Activated CD4-positive, alpha-beta T cell treated with anti-CD3 and anti-CD28 coated beads for 36 hours (primary cell): ENCODE results near the gene FNDC3B. TPM values are rescaled to one million over a fixed set of nuclear protein-coding genes. Genes with fewer than 3 reads are reported as not detected.

ENCODE experiments used
- ATAC-seq: fragments of 200-7000 bp; cut with Tn5 transposase; one replicate; pipeline ENCODE4 v1.10.0; 2021; ENCODE audit warnings: mild to moderate bottlenecking, moderate library complexity
- CTCF ChIA-PET: fragments of 350-600 bp; sonication (Branson Sonifier 250); formaldehyde crosslinking; loops from one replicate; lab custom pipeline; 2021; ENCODE audit warnings: antibody characterized with exemption; lab: Charles Lee
- POLR2A ChIA-PET: fragments of 350-600 bp; sonication (Branson Sonifier 250); formaldehyde crosslinking; loops from one replicate; lab custom pipeline; 2021; ENCODE audit warnings: antibody characterized with exemption, inconsistent platforms; lab: Charles Lee
- DNase-seq: peaks from one replicate; pipeline ENCODE4 v3.0.0-alpha.2; 2020
- H3K27ac Mint-ChIP-seq: one replicate; pipeline ENCODE4 v1.8.0; 2021; ENCODE audit warnings: mixed read lengths
- H3K27me3 Mint-ChIP-seq: one replicate; pipeline ENCODE4 v1.8.0; 2021; ENCODE audit warnings: mixed read lengths
- H3K36me3 Mint-ChIP-seq: one replicate; pipeline ENCODE4 v1.8.0; 2021; ENCODE audit warnings: low read depth, mixed read lengths
- H3K4me1 Mint-ChIP-seq: one replicate; pipeline ENCODE4 v1.8.0; 2021; ENCODE audit warnings: mixed read lengths
- H3K4me3 Mint-ChIP-seq: one replicate; pipeline ENCODE4 v1.8.0; 2021; ENCODE audit warnings: mild to moderate bottlenecking, moderate library complexity, mixed read lengths
- H3K9me3 Mint-ChIP-seq: one replicate; pipeline ENCODE4 v1.8.0; 2021; ENCODE audit warnings: low read depth, mixed read lengths
- intact Hi-C, 2 experiments: fragments of 100-400 bp; cut with DNase I in 1 of 2; cut with micrococcal nuclease in 1 of 2; formaldehyde crosslinking; loops; one replicate each; pipeline versions ENCODE4 v1.14.2 to v1.15.1; 2022 to 2024; cut with DNase I, micrococcal nuclease
- total RNA-seq, 2 experiments: library from RNA; stranded (reverse); gene quantifications; one replicate each; pipeline ENCODE4 v1.2.3, GENCODE V29; 2021

Gene FNDC3B
- total RNA-seq, 2 experiments from 2014 or later = 10.5 to 14.2 TPM

DNA sequence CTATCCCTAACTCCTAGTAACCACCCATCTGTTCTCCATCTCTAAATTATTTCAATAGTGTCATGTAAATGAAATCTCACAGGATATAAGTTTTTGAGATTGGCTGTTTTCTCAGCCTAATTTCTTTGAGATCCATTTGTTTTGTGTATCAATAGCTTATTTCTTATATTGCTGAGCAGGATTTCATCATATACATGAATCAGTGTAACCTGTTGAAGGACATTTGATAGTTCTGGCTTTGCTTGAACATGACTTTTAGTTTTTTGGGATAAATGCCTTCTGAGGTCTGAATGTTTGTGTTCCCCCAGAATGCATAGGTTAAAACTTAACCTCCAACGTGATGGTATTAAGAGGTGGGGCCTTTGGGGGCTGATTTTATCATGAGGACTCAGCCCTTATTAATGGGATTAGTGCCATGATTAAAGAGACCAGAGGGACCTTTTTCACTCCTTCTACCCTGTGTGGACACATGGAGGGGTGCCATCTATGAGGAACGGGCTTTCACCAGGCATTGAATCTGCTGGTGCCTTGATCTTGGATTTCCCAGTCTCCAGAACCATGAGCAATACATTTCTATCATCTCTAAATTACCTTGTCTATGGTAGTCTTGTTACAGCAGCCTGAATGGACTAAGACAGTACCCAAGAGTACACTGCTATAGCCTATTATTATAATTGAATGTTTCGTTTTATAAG lies 118.3 kb downstream of the FNDC3B start:
- H3K27ac Mint-ChIP-seq = no peak overlapping the region
- intact Hi-C loops = no loop called here
- DNase-seq (no peak), ATAC-seq (no peak)
- no peaks in the 10 kb centered on the region for H3K27me3 Mint-ChIP-seq
- no peak overlapping the region for H3K4me3 Mint-ChIP-seq
- CTCF ChIA-PET = interaction anchor here (0.8 kb wide), 1 partner anchor 215 kb away, joined by 3 read pairs; no protein-coding TSS in a partner anchor
- H3K4me1 Mint-ChIP-seq = peaks cover 24% of the 10 kb centered on the region
- no peaks in the 10 kb centered on the region for H3K9me3 Mint-ChIP-seq
- POLR2A ChIA-PET = no interaction called here
- H3K36me3 Mint-ChIP-seq = peaks cover 7% of the 10 kb centered on the region

DNA sequence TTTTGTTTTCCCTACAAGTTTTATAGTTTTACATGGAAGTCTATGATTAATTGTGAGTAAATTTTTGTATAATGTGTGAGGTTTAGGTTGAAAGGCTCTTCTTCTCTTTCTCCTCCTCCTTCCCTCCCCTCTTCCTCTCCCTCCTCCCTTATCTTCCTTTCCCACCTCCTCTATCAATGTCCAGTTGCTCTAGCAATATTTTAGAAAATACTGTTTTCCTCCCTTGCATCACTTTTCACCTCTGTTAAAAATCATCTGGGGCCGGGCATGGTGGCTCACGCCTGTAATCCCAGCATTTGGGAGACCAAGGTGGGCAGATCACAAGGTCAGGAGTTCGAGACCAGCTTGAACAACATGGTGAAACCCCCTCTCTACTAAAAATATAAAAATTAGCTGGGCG lies 119.4 kb downstream of the FNDC3B start:
- POLR2A ChIA-PET = no interaction called here
- Mint-ChIP-seq H3K9me3 (no peaks in the 10 kb centered on the region), H3K36me3 (peaks cover 7% of the 10 kb centered on the region), H3K4me1 (peaks cover 14% of the 10 kb centered on the region), H3K4me3 (no peak overlapping the region), H3K27me3 (no peaks in the 10 kb centered on the region), H3K27ac (no peak overlapping the region)
- DNase-seq = no peak
- CTCF ChIA-PET = no interaction called here
- no peak for ATAC-seq
- intact Hi-C loops = no loop called here

DNA sequence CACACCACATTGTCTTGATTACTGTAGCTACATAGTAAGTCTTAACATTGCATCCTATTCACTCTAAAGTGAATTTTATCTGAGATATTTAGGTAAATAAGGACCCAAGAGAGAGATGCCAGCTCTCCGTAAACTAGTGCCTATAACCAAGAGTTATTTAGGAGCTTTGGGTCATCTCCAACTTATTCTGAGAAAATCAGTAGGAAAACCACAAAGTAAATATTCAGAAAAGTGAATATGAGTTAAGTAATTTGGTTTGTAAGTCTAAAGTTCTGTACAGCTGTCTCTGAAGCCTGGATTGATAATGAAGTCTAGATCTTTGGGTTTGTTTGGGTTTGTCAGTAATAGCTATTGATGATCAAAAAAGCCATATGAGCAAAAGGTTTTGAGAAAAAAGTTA lies 120.0 kb downstream of the FNDC3B start:
- Mint-ChIP-seq H3K27me3 (no peaks in the 10 kb centered on the region), H3K36me3 (peaks cover 7% of the 10 kb centered on the region), H3K4me1 (peaks cover 9% of the 10 kb centered on the region), H3K4me3 (no peak overlapping the region), H3K27ac (no peak overlapping the region), H3K9me3 (no peaks in the 10 kb centered on the region)
- POLR2A ChIA-PET = no interaction called here
- CTCF ChIA-PET = interaction anchor here (0.6 to 0.8 kb wide), 2 partner anchors 11 to 1803 kb away, joined by 3 read pairs; no protein-coding TSS in a partner anchor
- ATAC-seq (no peak), DNase-seq (no peak)
- intact Hi-C loops = no loop called here

DNA sequence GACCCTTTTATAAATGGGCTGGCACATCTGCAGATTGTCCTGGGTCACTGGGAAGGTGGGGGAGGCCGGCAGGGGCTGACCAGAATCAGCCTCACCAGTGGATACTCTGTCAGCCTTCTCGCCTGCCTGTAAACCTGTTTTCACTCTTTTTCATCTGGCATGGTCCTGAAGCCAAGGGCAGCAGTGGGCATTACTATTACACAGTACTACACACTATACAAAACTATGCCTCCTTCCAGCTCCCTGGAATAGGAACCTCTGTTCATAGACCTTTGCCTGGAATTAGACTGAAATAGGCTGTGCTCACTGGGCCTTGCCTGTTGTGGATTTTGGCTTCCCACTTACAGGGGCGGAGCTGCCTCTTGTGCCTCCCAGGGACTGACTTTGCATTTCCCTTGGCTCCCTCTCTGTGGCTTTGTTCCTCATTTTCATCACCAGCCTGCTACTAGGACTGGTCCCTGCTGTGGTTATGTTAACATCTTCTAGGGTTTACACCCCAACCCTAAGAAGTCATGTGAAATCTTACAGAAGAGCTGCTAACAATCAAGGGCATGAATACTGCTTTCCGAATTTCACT lies 120.7 kb downstream of the FNDC3B start:
- ATAC-seq (no peak), DNase-seq (no peak)
- POLR2A ChIA-PET = no interaction called here
- Mint-ChIP-seq H3K9me3 (no peaks in the 10 kb centered on the region), H3K4me1 (peaks cover 3% of the 10 kb centered on the region), H3K27me3 (no peaks in the 10 kb centered on the region), H3K36me3 (peaks cover 4% of the 10 kb centered on the region), H3K4me3 (no peak overlapping the region), H3K27ac (no peak overlapping the region)
- CTCF ChIA-PET = interaction anchor here (0.6 to 0.8 kb wide), 2 partner anchors 12 to 1803 kb away, joined by 3 read pairs; no protein-coding TSS in a partner anchor
- intact Hi-C loops = no loop called here

- intact Hi-C loops = no loop called here
- no peaks in the 10 kb centered on the region for H3K9me3 Mint-ChIP-seq
- POLR2A ChIA-PET = no interaction called here
Observed at GRCh38 chr3:172161133-172161789, 121.9 kb downstream of the FNDC3B start.

DNA sequence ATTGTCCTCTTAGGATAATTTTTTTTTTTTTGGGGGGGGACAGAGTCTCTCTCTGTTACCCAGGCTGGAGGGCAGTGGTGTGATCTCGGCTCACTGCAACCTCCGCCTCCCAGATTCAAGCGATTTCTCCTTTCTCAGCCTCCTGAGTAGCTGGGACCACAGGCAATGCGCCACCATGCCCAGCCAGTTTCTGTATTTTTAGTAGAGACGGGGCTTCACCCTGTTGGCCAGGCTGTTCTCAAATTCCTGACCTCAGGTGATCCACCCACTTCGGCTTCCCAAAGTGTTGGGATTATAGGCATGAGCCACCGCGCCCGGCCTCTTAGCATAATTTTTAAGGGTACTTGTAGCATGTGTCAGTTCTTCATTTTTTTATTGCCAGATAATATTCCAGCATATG lies 122.6 kb downstream of the FNDC3B start:
- no peak overlapping the region for H3K27ac Mint-ChIP-seq
- intact Hi-C loops = no loop called here
- CTCF ChIA-PET = no interaction called here
- peaks cover 2% of the 10 kb centered on the region for H3K36me3 Mint-ChIP-seq
- H3K4me1 Mint-ChIP-seq = no peaks in the 10 kb centered on the region
- no peak overlapping the region for H3K4me3 Mint-ChIP-seq
- no peaks in the 10 kb centered on the region for H3K9me3 Mint-ChIP-seq
- POLR2A ChIA-PET = no interaction called here
- DNase-seq (no peak), ATAC-seq (no peak)
- no peaks in the 10 kb centered on the region for H3K27me3 Mint-ChIP-seq

More at GRCh38 chr3:172161133-172161789, 121.9 kb downstream of the FNDC3B start:
- DNase-seq = no peak
- peaks cover 4% of the 10 kb centered on the region for H3K36me3 Mint-ChIP-seq
- CTCF ChIA-PET = no interaction called here
- H3K4me1 Mint-ChIP-seq = no peaks in the 10 kb centered on the region
- no peak for ATAC-seq
- H3K4me3 Mint-ChIP-seq = no peak overlapping the region
- no peak overlapping the region for H3K27ac Mint-ChIP-seq
- no peaks in the 10 kb centered on the region for H3K27me3 Mint-ChIP-seq

DNA sequence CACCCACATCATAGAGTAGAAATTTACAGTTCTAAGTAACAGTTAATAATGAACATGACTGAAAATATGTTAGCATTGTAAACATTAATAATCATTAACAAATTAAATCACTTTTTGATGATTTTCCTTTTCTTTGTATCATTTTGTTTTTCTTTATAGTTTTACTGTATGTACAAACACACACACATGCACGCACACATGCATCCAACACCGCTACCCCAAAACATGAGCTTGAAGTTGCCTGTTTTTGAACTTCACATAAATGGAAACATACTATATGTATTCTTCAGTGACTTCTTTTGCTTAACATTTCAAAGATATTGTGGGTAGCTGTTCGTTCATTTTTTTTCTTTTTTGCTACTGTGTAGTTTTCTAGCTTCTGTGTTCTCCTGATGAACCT lies 123.9 kb downstream of the FNDC3B start:
- ChIA-PET CTCF (interaction anchor here (0.9 to 1.5 kb wide), 2 partner anchors 14 kb away, joined by 3 to 5 read pairs; no protein-coding TSS in a partner anchor), POLR2A (no interaction called here)

DNA sequence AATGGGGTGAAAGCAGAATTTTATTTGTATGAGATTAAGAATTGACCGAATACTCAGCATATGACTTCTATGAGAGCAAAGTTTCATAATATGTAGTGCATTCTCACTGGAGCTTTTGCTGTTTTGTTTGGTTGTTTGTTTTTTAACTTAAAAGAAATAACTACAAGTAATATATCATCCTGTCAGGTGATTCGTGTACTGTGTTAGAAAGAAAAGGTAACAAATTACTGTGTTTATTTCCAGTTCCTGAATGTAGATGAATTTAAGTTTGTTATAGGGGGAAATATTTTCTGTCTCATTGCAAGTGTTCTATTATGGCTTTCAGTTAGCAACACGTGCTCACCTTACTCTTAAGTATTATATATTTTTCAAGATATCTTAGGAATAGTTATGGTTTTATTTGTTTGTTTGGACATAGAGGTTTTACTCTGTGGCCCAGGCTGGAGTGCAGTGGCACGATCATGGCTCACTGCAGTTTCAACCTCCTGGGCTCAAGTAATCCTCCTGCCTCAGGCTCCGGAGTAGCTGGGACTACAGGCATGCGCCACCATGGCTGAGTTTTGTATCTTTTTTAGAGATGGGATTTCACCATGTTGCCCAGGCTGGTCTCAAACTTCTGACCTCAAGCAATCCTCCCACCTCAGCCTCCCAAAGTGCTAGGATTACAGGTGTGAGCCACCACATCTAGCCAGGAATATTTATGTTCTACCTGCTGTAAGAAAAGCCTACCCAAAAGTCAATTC lies 125.4 kb downstream of the FNDC3B start:
- Mint-ChIP-seq H3K27ac (no peak overlapping the region), H3K9me3 (no peaks in the 10 kb centered on the region), H3K27me3 (no peaks in the 10 kb centered on the region), H3K4me3 (no peak overlapping the region), H3K36me3 (no peaks in the 10 kb centered on the region), H3K4me1 (no peaks in the 10 kb centered on the region)
- ATAC-seq (no peak), DNase-seq (no peak)
- POLR2A ChIA-PET = no interaction called here
- CTCF ChIA-PET = interaction anchor here (0.6 kb wide), 1 partner anchor 23 kb away, joined by 6 read pairs; no protein-coding TSS in a partner anchor
- intact Hi-C loops = no loop called here

More for the DNA sequence above, 123.9 kb downstream of the FNDC3B start:
- H3K27ac Mint-ChIP-seq = no peak overlapping the region
- intact Hi-C loops = no loop called here
- H3K36me3 Mint-ChIP-seq = no peaks in the 10 kb centered on the region
- ATAC-seq (no peak), DNase-seq (no peak)
- H3K9me3 Mint-ChIP-seq = no peaks in the 10 kb centered on the region
- H3K4me1 Mint-ChIP-seq = no peaks in the 10 kb centered on the region
- no peaks in the 10 kb centered on the region for H3K27me3 Mint-ChIP-seq
- H3K4me3 Mint-ChIP-seq = no peak overlapping the region

DNA sequence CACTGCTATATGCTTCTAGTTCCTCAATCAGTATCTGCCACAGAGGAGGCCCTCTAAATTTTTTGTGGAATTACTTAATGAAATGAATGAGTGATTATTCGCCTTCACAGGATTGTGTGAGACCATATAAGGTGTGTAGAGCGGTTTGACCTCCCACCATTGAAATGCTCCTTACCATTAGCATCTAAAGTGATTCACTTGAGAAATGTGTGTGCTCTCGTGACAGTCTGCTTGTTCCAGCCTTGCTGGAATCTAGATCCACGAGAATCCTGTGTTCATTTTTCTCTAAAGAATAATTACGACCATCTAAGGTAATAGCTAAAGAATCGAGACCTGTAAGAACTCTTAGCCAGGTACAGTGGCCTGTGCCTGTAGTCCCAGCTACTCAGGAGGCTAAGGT lies 126.9 kb downstream of the FNDC3B start:
- no peaks in the 10 kb centered on the region for H3K4me1 Mint-ChIP-seq
- H3K27me3 Mint-ChIP-seq = no peaks in the 10 kb centered on the region
- DNase-seq = no peak
- intact Hi-C loops = no loop called here
- no peaks in the 10 kb centered on the region for H3K9me3 Mint-ChIP-seq
- ATAC-seq = no peak
- CTCF ChIA-PET = no interaction called here
- no peaks in the 10 kb centered on the region for H3K36me3 Mint-ChIP-seq
- H3K4me3 Mint-ChIP-seq = no peak overlapping the region
- no peak overlapping the region for H3K27ac Mint-ChIP-seq
- POLR2A ChIA-PET = no interaction called here

DNA sequence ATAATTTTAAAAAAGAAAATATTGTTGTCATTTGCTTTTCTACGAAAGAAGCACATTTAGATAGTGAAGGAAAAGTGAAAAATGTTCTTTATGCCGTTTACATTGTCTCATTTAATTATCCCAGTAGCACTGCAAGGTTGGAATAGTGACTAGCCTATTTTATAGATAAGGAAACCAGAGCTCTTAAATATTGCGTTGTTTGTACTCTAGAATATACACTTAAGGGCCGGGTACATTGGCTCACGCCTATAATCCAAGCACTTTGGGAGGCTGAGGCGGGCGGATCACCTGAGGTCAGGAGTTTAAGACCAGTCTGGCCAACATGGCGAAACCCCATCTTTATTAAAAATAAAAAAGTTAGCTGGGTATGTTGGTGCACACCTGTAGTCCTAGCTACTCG lies 127.5 kb downstream of the FNDC3B start:
- POLR2A ChIA-PET = no interaction called here
- intact Hi-C loops = no loop called here
- no peaks in the 10 kb centered on the region for H3K27me3 Mint-ChIP-seq
- H3K4me3 Mint-ChIP-seq = no peak overlapping the region
- no peak for ATAC-seq
- no peak for DNase-seq
- no peaks in the 10 kb centered on the region for H3K9me3 Mint-ChIP-seq
- no peak overlapping the region for H3K27ac Mint-ChIP-seq
- no peaks in the 10 kb centered on the region for H3K4me1 Mint-ChIP-seq
- no peaks in the 10 kb centered on the region for H3K36me3 Mint-ChIP-seq
- CTCF ChIA-PET = no interaction called here

- DNase-seq = no peak
Observed at GRCh38 chr3:172167892-172168648, 128.7 kb downstream of the FNDC3B start.

More at GRCh38 chr3:172167892-172168648, 128.7 kb downstream of the FNDC3B start:
- no peaks in the 10 kb centered on the region for H3K36me3 Mint-ChIP-seq
- no peak overlapping the region for H3K27ac Mint-ChIP-seq
- no peaks in the 10 kb centered on the region for H3K9me3 Mint-ChIP-seq
- H3K4me3 Mint-ChIP-seq = no peak overlapping the region
- peaks cover 3% of the 10 kb centered on the region for H3K4me1 Mint-ChIP-seq
- intact Hi-C loops = no loop called here
- no peak for ATAC-seq
- ChIA-PET POLR2A (no interaction called here), CTCF (interaction anchor here (0.7 to 1.5 kb wide), 4 partner anchors 33 to 227 kb away, joined by 3 to 5 read pairs (median 4); no protein-coding TSS in a partner anchor)
- no peaks in the 10 kb centered on the region for H3K27me3 Mint-ChIP-seq
